Stomach smooth muscle (tissue), 2 donors: ENCODE results near the gene MRPS7.
"Not testable (repeated sequence)": the region's sequence is repeated elsewhere in the genome, so short reads cannot be mapped to it uniquely, and the experiment has no call there.

Experiments used
- H3K27ac ChIP-seq: one replicate; pipeline ENCODE4 v1.7.0; 2013; ENCODE audit warnings: mild to moderate bottlenecking, low read length, inconsistent platforms
- H3K27me3 ChIP-seq, 2 donors: one replicate each; pipeline ENCODE4 v1.7.0; 2013; ENCODE audit warnings: low read length in 2 of 2; ENCODE audit not compliant: insufficient read depth in 2 of 2, control insufficient read depth in 1 of 2
- H3K36me3 ChIP-seq, 2 donors: one replicate each; pipeline ENCODE4 v1.7.0; 2013; ENCODE audit warnings: low read length in 2 of 2; ENCODE audit not compliant: control insufficient read depth in 2 of 2, insufficient read depth in 2 of 2
- H3K4me1 ChIP-seq: one replicate; pipeline ENCODE4 v1.7.0; 2013; ENCODE audit warnings: low read length; ENCODE audit not compliant: control insufficient read depth, insufficient read depth
- H3K4me3 ChIP-seq, 2 donors: one replicate each; pipeline ENCODE4 v1.7.0; 2013; ENCODE audit warnings: low read length in 2 of 2
- H3K9ac ChIP-seq, 2 donors: one replicate each; pipeline ENCODE4 v1.7.0; 2013; ENCODE audit warnings: low read length in 2 of 2, mild to moderate bottlenecking in 1 of 2
- H3K9me3 ChIP-seq, 2 donors: one replicate each; pipeline ENCODE4 v1.7.0; 2013; ENCODE audit warnings: low read length in 2 of 2; ENCODE audit not compliant: control insufficient read depth in 2 of 2
- donor health status: healthy.
- donor health status: Pancreatic carcinoma.

MRPS7 gene

DNA sequence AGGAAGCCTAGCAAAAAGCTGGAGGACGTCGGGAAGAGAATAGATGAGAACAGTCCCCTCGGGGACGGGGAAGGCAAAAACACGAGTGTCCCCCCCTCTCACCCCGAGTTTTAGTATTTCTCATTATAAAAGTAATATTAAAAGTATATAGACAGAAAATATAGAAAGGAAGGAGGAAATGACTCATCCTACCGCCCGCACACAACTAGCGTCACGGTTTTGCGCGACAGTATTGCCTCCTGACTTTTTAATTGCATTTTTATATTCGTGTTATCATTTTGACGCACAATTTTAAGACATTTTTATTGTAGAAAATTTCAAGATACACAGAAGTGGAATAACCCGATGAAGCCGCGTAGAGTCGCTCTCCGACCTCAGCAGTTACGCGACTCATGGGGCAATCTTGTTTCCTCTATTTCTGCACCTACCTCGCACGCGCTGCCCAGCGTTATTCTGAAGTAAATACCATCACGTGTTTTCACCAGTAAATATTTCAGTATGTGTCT, 28.2 kb downstream of the MRPS7 start:
- Histone ChIP-seq H3K9ac (peak overlapping the region; percentile 75 to 85), H3K36me3 (peaks cover 5 to 10% of the 10 kb centered on the region in 2 donors), H3K9me3 (no peaks in the 10 kb centered on the region), H3K4me1 (peaks cover 5% of the 10 kb centered on the region), H3K4me3 (peak overlapping the region; percentile 93 to 94), H3K27me3 (no peaks in the 10 kb centered on the region), H3K27ac (peak overlapping the region; percentile 76)

DNA sequence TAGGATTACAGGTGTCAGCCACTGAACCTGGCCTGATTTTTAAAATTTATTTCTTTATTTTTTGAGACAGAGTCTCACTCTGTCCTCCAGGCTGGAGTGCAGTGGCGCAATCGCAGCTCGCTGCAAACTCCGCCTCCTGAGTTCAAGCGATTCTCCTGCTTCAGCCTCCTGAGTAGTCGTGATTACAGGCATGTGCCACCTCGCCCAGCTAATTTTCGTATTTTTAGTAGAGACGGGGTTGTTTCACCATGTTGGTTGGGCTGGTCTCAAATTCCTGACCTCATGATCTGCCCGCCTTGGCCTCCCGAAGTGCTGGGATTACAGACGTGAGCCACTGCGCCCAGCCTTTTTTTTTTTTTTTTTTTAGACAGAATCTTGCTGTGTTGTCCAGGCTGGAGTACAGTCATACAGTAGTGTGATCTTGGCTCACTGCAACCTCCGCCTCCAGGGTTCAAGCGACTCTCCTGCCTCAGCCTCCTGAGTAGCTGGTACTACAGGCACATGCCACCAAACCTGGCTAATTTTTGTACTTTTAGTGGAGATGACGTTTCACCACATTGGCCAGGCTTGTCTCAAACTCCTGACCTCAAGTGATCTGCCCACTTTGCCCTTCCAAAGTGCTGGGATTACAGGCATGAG, 31.2 kb downstream of the MRPS7 start:
- not testable (repeated sequence) for H3K9ac ChIP-seq, H3K27ac ChIP-seq, H3K36me3 ChIP-seq

DNA sequence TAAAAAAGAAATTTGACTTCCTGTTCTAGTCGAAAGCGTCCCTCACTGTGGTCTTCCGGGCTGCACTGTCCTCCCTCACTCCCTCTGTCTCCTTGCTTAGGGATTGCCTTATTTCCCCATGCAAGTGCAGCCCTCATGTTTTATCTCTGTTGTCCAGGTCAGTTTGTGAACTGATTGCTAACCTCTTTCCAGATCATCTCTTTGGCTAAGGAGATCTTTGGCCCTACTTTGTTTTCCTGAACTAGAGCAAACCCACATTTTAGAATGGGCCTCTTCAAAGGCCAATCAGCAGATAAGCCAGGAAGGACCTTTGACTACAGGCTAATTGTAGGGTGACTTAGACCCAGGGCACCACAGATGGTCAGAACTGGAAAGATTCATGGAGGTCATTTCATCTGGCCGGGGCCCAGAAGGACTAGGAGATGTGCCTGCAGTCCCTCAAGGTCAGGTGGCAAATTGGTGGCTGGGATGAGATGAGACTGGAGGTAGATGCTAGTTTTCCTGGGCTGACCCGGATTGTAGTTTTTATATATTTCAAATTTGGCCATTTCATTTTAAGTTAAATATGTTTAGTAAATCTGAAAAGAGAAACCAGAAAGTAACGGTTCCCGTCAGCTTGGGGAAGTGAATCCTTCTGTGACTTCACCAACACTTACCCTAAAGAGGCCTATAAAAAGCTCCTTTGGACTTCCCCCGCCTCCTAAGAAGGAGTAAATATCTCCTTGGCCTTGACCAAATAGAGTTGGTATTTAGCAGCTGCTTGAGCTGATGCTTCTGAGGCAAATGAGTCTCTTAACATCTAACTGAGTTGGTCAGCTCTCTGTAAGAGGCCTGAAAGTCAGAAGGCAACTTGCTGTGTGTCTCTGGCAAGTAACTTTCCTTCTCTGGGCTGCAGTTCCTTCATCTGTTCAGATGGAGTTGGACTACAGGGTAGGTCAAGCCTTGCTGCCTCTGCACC, 33.8 kb downstream of the MRPS7 start:
- Histone ChIP-seq H3K27ac (no peak overlapping the region), H3K9ac (no peak overlapping the region), H3K4me1 (no peaks in the 10 kb centered on the region), H3K36me3 (no peaks in the 10 kb centered on the region), H3K9me3 (no peaks in the 10 kb centered on the region), H3K4me3 (no peak overlapping the region), H3K27me3 (no peaks in the 10 kb centered on the region)

More for the DNA sequence above, 31.2 kb downstream of the MRPS7 start:
- H3K4me3 ChIP-seq, H3K27me3 ChIP-seq, H3K4me1 ChIP-seq, H3K9me3 ChIP-seq: not testable (repeated sequence)

DNA sequence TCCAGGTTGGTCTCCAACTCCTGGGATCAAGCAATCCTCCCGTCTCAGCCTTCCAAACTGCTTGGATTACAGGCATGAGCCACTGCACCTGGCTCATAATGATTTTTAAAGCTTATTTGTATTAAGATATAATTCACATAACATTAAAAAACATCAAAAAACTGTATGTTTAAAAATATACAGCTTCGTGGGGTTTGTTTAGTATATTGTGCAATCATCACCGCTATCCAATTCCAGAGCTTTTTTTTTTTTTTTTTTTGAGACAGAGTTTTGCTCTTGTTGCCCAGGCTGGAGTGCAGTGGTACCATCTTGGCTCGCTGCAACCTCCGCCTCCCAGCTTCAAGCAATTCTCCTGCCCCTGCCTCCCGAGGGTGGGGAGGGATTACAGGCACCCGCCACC, 38.6 kb downstream of the MRPS7 start:
- Histone ChIP-seq H3K36me3 (no peaks in the 10 kb centered on the region), H3K4me1 (no peaks in the 10 kb centered on the region), H3K9me3 (no peaks in the 10 kb centered on the region), H3K9ac (no peak overlapping the region), H3K27me3 (no peaks in the 10 kb centered on the region), H3K4me3 (no peak overlapping the region), H3K27ac (no peak overlapping the region)

DNA sequence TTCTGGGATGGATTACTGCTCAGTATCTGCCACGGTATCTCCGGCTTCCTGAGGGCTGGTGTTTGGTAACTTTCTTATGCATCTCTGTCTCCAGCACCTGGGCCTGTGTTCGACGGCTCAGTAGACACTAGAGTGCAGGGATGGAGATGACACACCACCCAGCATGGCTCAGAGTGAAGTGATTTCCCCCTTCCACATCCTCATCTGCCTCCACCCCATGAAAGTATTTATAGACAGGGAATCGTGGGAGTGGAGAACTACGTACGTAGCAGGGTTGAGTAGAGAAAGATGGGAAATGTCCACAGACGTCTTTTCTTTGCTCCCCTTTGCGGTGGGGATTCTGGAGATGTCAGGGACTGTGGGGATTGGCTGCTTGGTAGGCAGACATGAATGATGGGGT, 39.4 kb downstream of the MRPS7 start:
- H3K9ac ChIP-seq, result no peak overlapping the region
- no peaks in the 10 kb centered on the region for H3K4me1 ChIP-seq
- no peaks in the 10 kb centered on the region for H3K36me3 ChIP-seq
- H3K27ac ChIP-seq, result no peak overlapping the region
- no peaks in the 10 kb centered on the region for H3K27me3 ChIP-seq
- no peak overlapping the region for H3K4me3 ChIP-seq
- H3K9me3 ChIP-seq, result no peaks in the 10 kb centered on the region

DNA sequence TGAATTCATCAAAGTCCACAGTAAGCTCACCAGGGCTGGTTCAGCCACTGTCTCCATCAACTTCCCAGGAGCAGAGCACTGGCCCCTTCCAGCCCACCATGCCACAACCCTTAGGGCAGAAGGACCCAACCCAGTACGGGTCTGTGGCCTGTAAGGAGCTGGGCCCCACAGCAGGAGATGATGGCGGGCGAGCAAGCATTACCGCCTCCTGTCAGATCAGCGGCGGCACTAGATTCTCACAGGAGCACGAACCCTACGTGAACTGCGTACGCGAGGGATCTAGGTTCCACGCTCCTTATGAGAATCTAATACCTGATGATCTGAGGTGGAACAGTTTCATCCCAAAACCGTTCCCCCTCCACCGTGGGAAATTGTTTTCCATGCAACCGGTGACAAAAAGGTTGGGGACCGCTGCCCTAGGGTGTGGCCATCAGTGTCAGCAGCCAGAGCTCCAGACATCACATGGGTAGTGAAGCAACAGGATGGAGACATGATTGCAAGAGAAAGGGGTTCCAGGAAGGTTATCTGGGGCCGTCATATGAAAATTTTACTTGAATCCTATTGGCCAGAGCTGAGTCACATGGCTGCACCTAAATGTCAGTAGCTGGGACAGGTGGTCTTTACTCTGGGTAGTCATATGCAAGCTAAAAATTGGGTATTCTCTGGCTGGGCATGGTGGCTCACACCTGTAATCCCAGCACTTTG, 40.0 kb downstream of the MRPS7 start:
- Histone ChIP-seq H3K4me1 (no peaks in the 10 kb centered on the region), H3K9me3 (no peaks in the 10 kb centered on the region), H3K9ac (no peak overlapping the region), H3K27ac (no peak overlapping the region), H3K27me3 (no peaks in the 10 kb centered on the region), H3K36me3 (no peaks in the 10 kb centered on the region), H3K4me3 (no peak overlapping the region)

DNA sequence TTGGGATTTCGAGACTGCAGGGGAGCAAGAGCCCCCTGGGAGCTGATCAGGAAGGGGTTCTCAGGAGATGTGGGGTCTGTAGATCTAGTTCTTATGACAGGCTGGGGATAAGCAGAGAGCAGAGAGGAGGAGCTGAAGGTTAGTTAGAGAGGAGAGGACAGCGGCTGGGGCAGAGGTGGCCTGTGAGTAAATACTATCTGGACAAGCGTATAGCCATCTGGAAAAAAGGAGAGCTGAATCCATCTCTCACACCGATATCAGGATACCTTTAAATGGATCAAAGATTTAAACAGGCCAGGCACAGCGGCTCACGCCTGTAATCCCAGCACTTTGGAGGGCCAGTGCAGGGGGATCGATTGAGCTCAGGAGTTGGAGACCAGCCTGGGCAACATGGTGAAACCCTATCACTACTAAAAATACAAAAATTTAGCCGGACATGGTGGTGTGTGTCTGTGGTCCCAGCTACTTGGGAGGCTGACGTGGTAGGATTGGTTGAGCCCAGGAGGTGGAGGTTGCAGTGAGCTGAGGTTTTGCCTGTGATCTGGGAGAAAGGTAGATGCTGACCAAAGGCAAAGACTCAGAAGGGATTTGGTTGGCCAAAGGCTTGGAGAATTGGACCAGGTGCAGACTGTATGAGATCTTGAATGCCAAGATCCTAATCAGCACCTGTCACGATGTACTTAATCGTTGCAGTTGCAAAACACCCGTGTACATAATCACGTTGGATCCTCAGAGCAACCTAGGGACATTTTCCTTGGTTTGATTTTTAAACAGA, 46.5 kb downstream of the MRPS7 start:
- H3K27me3 ChIP-seq, result no peaks in the 10 kb centered on the region
- no peak overlapping the region for H3K27ac ChIP-seq
- no peak overlapping the region for H3K4me3 ChIP-seq
- no peaks in the 10 kb centered on the region for H3K9me3 ChIP-seq
- H3K36me3 ChIP-seq, result no peaks in the 10 kb centered on the region
- no peaks in the 10 kb centered on the region for H3K4me1 ChIP-seq
- no peak overlapping the region for H3K9ac ChIP-seq

DNA sequence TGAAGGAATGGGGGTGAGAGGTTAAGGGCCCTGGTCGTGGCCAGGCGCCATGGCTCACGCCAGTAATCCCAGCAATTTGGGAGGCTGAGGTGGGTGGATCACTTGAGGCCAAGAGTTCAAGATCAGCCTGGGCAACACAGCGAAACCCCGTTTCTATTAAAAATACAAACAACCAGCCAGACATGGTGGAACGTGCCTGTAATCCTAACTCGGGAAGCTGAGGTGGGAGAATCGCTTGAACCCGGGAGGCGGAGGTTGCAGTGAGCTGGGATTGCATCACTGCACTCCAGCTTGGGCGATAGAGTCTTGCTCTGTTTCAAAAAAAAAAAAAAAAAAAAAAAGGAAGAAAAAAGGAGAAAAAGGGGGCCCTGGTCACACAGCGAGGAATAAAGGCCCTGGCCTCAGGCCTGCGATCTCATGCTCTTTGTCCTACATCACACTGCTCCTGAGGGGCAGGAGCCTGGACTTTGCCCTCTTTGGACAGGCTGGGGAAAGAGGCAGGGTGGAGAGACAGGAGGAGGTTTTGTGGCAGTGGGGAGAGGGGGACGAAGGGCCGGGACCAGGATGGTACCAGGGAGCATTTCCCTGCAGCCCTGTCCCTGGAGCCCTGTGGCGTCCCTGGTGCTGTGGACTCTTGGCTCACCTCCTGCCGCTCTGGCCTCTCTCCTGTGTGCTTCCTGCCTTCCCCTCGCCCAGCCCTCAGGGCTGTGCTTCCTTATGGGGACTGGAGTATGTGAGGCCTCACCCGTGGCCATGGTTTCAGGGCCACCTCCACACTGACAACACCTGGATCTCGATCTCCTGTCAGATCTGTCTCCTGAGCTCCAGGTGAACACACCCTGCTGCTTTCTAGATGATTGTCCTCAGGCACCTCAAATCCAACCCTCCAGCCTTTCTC, 47.3 kb downstream of the MRPS7 start:
- H3K4me1 ChIP-seq, result no peaks in the 10 kb centered on the region
- no peaks in the 10 kb centered on the region for H3K27me3 ChIP-seq
- no peaks in the 10 kb centered on the region for H3K9me3 ChIP-seq
- H3K9ac ChIP-seq, result no peak overlapping the region
- no peak overlapping the region for H3K27ac ChIP-seq
- H3K4me3 ChIP-seq, result no peak overlapping the region
- no peaks in the 10 kb centered on the region for H3K36me3 ChIP-seq

DNA sequence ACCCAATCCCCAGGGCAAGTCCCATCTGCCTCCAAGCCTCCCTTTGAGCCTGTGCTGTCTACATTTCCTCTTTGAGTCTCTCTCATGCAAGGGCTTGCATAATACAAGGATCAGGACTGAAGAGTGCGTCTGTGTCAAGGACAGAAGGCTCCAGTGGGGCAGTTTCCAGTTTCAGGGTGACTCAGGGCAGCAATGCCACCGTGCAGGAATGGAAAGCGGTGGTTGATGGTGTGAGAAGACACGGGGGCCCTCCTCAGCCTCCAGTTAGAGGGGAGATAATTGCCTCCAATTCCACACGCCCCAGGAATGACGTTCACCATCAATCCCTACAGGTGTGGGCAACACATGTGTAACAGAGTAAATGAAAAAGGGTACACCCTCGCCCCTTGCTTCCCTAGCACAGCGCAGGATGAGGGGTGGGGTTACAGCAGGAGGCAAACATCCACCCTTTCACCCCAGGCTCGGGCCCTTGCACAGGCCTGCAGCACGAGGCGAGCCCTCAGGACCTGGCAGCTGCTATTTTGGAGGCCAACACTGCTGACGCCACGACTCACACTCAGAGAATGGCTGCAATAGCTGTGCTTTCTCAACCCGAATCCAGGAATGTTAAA, 52.4 kb downstream of the MRPS7 start:
- H3K36me3 ChIP-seq, result peaks cover 0 to 6% of the 10 kb centered on the region in 2 donors
- H3K27me3 ChIP-seq, result no peaks in the 10 kb centered on the region
- H3K9me3 ChIP-seq, result no peaks in the 10 kb centered on the region
- H3K27ac ChIP-seq, result peak overlapping the region; percentile 18
- no peak overlapping the region for H3K9ac ChIP-seq
- no peak overlapping the region for H3K4me3 ChIP-seq
- H3K4me1 ChIP-seq, result no peaks in the 10 kb centered on the region
